Measurements from ENCODE around the gene ERC1.

DNA sequence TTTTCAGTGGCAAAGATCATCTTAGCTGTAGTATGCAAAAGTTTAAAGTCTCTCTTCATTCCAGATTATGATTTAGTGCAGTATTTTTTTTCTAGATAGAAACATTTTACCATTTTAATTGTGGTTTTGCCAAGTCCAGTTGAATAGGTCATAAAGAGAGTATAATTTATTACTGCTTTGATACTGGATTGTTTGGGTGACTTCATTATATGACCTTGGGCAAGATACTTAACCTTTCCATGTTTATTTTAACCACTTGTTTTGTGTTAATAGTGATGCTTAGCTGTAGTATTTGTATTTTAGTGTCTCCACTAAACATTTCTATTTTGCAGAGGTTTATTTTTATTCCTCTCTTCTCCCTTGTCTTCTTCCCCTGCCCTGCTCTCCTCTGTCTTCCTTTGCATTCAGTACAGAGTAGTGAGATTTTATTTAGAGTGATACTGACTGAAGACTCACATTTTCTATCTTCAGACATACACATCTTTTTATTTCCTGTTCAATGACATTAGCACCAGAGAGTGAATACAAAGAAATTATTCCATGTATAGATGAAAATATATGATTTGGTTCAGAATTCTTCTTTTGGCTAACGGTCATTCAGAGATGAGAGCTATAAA, 215.2 kb downstream of the ERC1 start:
- TF ChIP-seq CTCF (IDR thresholded peaks at IDR 0.05; ENCODE audit: low read length), result no peak
- TF ChIP-seq EZH2 (IDR thresholded peaks at IDR 0.05; ENCODE audit: borderline replicate concordance, low read length), result no peak

All from OCI-LY1 (cell line).